Eye (tissue), 1 donor: Measurements from ENCODE around the gene SEMA5A.

Experiments used
- DNase-seq: peaks from one replicate; pipeline ENCODE4 v3.0.0-alpha.2; 2015

Gene SEMA5A

DNA sequence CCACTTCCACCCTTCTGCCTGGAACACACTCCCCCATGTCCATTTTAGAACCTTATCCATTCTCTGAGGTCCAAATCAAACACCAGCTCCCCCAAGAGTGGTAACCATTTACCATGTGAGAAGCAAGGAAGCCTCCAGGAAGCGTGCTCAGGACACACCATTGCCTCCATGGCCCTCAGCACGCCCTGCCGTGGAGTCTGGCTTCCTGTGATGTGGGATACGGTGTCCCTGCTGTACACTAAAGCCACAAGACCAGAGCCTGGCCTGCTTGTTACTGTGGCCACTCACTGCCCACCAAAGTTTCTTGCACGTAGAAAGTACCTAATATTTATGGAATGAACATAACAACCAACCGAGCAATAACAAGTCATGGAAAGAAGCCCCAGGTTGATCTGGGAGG lies 151.7 kb downstream of the SEMA5A start:
- DNase-seq = no peak

GRCh38 chr5:9392625-9393024 lies 153.2 kb downstream of the SEMA5A start:
- no peak for DNase-seq

DNA sequence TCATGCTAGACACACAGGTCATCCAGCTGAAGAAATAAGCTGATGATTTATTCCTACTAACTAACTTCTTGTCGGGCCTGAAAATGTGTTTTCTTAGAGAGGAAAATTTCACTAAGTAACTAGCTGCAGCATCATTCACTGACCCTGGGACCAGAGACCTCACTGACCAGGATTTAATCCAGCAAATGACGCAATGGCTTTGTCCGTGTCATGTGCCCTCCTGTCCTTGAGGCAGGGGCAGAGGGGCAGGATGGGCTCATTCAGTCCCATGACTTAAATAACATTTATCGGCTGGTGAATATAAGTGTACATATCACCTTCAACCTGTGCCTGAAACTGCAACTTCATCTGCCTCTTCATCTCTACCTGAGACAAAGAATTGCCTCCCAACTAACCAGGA lies 154.8 kb downstream of the SEMA5A start:
- DNase-seq = no peak

DNA sequence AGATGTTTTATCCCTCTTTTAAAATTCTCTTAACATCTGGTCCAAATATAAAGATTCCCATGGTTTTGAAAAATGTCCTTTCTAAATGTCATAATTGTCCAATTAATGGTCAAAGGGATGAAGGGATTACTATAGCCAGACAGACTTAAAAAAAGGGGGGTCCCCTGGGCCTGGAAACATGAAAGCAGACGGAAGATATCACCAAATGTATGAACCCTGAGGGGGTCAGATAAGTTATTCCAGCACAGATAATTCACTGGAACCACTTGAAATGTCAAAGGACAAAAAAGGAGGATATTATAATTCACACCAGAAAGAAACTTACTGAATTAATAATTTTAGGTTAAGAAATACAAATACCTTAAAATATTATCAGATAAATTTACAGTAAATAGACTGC lies 155.8 kb downstream of the SEMA5A start:
- no peak for DNase-seq

- DNase-seq = no peak
Observed at GRCh38 chr5:9388941-9389674, 156.8 kb downstream of the SEMA5A start.

GRCh38 chr5:9387879-9388278 lies 158.0 kb downstream of the SEMA5A start:
- peak; percentile 7 for DNase-seq

GRCh38 chr5:9386945-9387344 lies 158.9 kb downstream of the SEMA5A start:
- DNase-seq = no peak

GRCh38 chr5:9382522-9382921 lies 163.4 kb downstream of the SEMA5A start:
- no peak for DNase-seq

- DNase-seq = no peak
Observed at GRCh38 chr5:9381464-9381863, 164.4 kb downstream of the SEMA5A start.

DNA sequence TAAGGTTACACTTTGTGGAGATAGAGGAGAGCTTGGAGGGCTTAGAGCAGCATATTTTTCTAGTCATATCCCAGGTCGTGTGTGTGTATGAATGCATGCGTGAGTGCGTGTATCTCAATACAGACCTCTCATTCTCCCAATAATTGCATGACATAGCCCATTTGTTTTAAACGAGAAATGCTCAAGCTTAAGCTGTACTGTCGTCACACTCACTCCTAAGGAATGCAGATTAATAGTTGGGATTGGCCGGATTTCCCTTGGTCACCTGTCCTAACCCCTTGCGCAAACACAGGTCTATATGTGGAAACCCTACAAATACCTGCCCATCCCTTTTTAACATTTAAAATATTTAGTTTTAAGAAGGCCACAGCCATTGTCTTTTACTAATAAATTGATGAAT lies 165.8 kb downstream of the SEMA5A start:
- no peak for DNase-seq

GRCh38 chr5:9376363-9377117 lies 169.3 kb downstream of the SEMA5A start:
- DNase-seq = no peak

GRCh38 chr5:9375756-9376155 lies 170.1 kb downstream of the SEMA5A start:
- DNase-seq = no peak

DNA sequence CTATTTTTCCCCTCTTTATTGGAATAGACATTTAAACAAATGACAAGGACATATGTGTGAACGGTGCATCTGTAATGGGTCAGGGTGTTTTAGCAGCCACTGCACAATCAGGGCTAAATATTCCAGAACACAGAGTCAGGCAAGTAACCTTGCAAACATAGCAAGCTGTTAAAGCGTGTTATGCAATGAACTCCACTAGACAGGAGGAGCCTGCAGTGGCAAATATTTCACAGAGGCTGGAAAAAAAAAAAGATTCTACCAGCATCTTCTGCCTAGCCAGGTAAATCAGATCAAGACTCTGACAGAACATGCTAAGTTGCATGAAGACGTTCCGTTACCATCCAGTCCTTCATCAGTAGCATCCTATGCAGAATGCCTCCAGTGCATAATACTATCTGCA lies 171.8 kb downstream of the SEMA5A start:
- no peak for DNase-seq

GRCh38 chr5:9373571-9373970 lies 172.3 kb downstream of the SEMA5A start:
- DNase-seq = no peak

GRCh38 chr5:9370256-9370655 lies 175.6 kb downstream of the SEMA5A start:
- DNase-seq = no peak

GRCh38 chr5:9365512-9365911 lies 180.4 kb downstream of the SEMA5A start:
- no peak for DNase-seq

- DNase-seq = no peak
Observed at GRCh38 chr5:9363449-9363848, 182.4 kb downstream of the SEMA5A start.

GRCh38 chr5:9363026-9363425 lies 182.8 kb downstream of the SEMA5A start:
- DNase-seq = no peak

DNA sequence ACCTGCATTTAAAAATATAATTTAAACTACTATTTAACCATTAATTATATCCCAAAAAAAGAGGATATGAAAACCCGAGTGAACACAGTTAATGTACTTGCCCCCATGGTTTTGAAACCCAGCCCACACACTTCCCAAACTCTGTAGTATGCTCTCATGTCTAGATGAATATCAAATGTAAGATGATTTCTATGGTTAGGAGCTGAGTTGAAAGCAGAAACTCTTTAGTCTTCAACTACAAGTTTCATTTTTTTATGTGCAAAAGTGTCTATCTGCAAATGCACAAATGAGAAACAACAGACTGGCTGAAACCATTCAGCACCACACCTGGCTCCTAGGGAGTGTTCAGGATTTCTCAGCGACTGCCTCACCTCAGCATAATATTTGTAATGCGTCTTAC lies 183.3 kb downstream of the SEMA5A start:
- no peak for DNase-seq

DNA sequence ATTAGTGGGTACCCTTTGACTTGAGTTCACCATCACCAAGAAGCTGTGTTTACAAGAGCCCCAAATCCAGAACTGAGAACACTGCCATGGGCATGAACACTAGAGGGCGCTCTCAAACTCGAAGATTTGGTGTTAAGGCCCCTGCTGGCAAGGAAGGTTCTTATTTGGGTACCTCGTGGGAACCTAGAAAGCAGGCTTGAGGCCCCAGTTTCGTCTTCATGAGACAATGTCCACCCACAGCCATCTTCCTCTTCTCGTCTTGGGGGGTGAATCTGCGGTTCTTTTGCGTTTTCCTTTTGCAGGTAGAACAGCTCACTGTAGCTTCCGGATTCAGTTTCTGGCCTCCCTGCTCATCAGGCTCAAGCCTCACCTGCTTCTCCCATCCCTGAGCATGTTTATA lies 184.0 kb downstream of the SEMA5A start:
- peak; percentile 56 for DNase-seq

GRCh38 chr5:9358961-9359685 lies 186.8 kb downstream of the SEMA5A start:
- no peak for DNase-seq

DNA sequence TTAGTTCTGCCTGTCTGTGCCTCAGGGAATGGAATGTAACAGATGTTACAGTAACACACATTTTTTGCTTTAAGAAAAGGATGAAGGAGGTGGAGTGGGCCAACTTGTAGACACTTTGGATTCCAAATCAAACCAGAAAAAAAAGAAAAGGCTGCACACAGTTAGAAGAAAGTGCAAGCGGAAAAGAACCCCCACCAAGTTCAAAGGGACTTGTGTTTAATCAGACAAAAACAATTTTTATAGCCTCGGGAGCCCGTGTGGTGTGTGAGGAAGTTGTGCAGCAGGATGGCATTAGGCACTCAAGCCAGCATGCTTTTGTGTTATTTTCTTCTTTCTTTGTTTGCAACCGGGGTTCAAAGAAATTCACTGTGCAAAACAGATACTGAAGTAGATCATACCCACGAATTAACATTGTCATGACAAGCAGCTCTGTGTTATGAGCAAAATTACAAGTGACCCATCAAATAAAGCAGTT lies 189.5 kb downstream of the SEMA5A start:
- peak; percentile 77 for DNase-seq

DNA sequence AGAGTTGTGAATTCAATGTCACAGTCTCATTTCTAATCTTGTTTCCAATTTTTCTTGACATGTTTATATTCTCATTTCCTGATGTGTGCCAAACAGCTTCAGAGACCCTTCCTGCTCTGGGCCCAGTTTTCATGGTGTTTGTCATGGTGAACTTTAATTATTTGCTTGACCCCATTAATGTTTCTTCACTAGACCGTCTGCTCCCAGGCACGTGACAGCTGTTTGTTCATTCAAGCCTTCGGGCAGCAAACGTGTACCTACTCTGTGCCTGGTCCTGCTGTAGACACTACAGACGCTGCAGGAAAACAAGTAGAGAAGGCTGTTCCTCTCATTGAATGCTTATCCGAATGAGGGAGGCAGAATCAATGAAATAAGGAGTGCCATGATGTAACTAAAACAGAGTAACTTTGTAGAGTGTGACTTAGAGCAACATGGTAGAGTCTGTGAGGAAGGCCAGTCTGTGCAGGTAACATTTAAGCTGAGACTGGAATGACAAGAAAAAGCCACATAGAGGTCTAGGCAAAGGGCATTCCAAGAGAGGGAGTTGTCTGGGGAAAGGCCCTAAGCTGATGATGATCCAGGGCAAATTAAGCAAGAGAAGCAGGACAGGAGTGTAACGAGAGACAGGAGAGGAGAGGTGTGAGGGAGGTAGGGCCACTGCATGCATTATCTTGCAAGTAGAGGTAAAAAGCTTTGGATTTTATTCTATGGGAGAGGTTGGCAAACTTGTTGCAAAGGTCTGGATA lies 191.4 kb downstream of the SEMA5A start:
- no peak for DNase-seq
